Measurements from ENCODE around the gene CUL1. TPM values are rescaled to one million over a fixed set of nuclear protein-coding genes. Genes with fewer than 3 reads are reported as not detected.
A peak's percentile ranks its signal among the peaks of the same experiment; 100 is the strongest.

Gene CUL1
- total RNA-seq, 2 experiments from 2014 or later: 60.6 to 61.2 TPM

GRCh38 chr7:148723846-148724245, 25.1 kb downstream of the CUL1 start:
- peaks cover 82% of the 10 kb centered on the region for H3K4me1 Mint-ChIP-seq (ENCODE audit: low read depth)
- H3K36me3 Mint-ChIP-seq (ENCODE audit: low read depth): peaks cover 8% of the 10 kb centered on the region
- H3K4me3 Mint-ChIP-seq: no peak overlapping the region
- no peaks in the 10 kb centered on the region for H3K27me3 Mint-ChIP-seq
- DNase-seq (no peak), ATAC-seq (no peak)
- no peak overlapping the region for H3K27ac Mint-ChIP-seq
- TF ChIP-seq, protein P1, sequence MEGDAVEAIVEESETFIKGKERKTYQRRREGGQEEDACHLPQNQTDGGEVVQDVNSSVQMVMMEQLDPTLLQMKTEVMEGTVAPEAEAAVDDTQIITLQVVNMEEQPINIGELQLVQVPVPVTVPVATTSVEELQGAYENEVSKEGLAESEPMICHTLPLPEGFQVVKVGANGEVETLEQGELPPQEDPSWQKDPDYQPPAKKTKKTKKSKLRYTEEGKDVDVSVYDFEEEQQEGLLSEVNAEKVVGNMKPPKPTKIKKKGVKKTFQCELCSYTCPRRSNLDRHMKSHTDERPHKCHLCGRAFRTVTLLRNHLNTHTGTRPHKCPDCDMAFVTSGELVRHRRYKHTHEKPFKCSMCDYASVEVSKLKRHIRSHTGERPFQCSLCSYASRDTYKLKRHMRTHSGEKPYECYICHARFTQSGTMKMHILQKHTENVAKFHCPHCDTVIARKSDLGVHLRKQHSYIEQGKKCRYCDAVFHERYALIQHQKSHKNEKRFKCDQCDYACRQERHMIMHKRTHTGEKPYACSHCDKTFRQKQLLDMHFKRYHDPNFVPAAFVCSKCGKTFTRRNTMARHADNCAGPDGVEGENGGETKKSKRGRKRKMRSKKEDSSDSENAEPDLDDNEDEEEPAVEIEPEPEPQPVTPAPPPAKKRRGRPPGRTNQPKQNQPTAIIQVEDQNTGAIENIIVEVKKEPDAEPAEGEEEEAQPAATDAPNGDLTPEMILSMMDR (IDR thresholded peaks at IDR 0.05): no peak
- CTCF ChIA-PET: interaction anchor here (0.7 kb wide), 1 partner anchor 103 kb away, joined by 3 read pairs; no protein-coding TSS in a partner anchor
- intact Hi-C loops (cut with micrococcal nuclease): no loop called here
- POLR2A ChIA-PET: interaction anchor here (1.0 to 1.1 kb wide), 2 partner anchors 23 to 217 kb away, joined by 3 to 4 read pairs; no protein-coding TSS in a partner anchor
- no peaks in the 10 kb centered on the region for H3K9me3 Mint-ChIP-seq

GRCh38 chr7:148726385-148726784, 27.7 kb downstream of the CUL1 start:
- no peak for ATAC-seq
- peaks cover 16% of the 10 kb centered on the region for H3K36me3 Mint-ChIP-seq (ENCODE audit: low read depth)
- H3K4me3 Mint-ChIP-seq: no peak overlapping the region
- intact Hi-C loops (cut with micrococcal nuclease): no loop called here
- no peak for DNase-seq
- POLR2A ChIA-PET: interaction anchor here (0.6 to 2.5 kb wide), 3 partner anchors 27 to 70 kb away, joined by 3 to 9 read pairs (median 4); partner anchors contain the start of gene CUL1
- no peak overlapping the region for H3K27ac Mint-ChIP-seq
- H3K27me3 Mint-ChIP-seq: no peaks in the 10 kb centered on the region
- H3K4me1 Mint-ChIP-seq (ENCODE audit: low read depth): peaks cover 65% of the 10 kb centered on the region
- CTCF ChIA-PET: no interaction called here
- TF ChIP-seq, protein P1 (IDR thresholded peaks at IDR 0.05): no peak
- H3K9me3 Mint-ChIP-seq: no peaks in the 10 kb centered on the region

GRCh38 chr7:148727501-148728278, 29.0 kb downstream of the CUL1 start:
- no peaks in the 10 kb centered on the region for H3K9me3 Mint-ChIP-seq
- peak; percentile 46 for DNase-seq
- TF ChIP-seq, protein P1 (IDR thresholded peaks at IDR 0.05): no peak
- ChIA-PET CTCF (interaction anchor here (0.6 to 1.9 kb wide), 2 partner anchors 24 to 152 kb away, joined by 3 to 7 read pairs; no protein-coding TSS in a partner anchor), POLR2A (interaction anchor here (2.5 kb wide), 1 partner anchor 29 kb away, joined by 9 read pairs; the partner anchor contains the start of gene CUL1)
- intact Hi-C loops (cut with micrococcal nuclease): no loop called here
- no peaks in the 10 kb centered on the region for H3K27me3 Mint-ChIP-seq
- H3K4me3 Mint-ChIP-seq: no peak overlapping the region
- peak overlapping the region; percentile 65 for H3K27ac Mint-ChIP-seq
- H3K36me3 Mint-ChIP-seq (ENCODE audit: low read depth): peaks cover 22% of the 10 kb centered on the region
- peaks cover 53% of the 10 kb centered on the region for H3K4me1 Mint-ChIP-seq (ENCODE audit: low read depth)
- peak; percentile 74 for ATAC-seq

- H3K27ac Mint-ChIP-seq: no peak overlapping the region
- CTCF ChIA-PET: interaction anchor here (0.9 kb wide), 1 partner anchor 11 kb away, joined by 3 read pairs; no protein-coding TSS in a partner anchor
- no peaks in the 10 kb centered on the region for H3K27me3 Mint-ChIP-seq
Measured at GRCh38 chr7:148729984-148730733, 31.5 kb downstream of the CUL1 start.

More at GRCh38 chr7:148729984-148730733, 31.5 kb downstream of the CUL1 start:
- TF ChIP-seq, protein P1 (IDR thresholded peaks at IDR 0.05): no peak
- DNase-seq (no peak), ATAC-seq (no peak)
- no peaks in the 10 kb centered on the region for H3K9me3 Mint-ChIP-seq
- H3K4me1 Mint-ChIP-seq (ENCODE audit: low read depth): peaks cover 43% of the 10 kb centered on the region
- intact Hi-C loops (cut with micrococcal nuclease): no loop called here
- POLR2A ChIA-PET: interaction anchor here (1.1 to 1.3 kb wide), 2 partner anchors 10 to 19 kb away, joined by 3 to 4 read pairs; no protein-coding TSS in a partner anchor
- no peak overlapping the region for H3K4me3 Mint-ChIP-seq
- H3K36me3 Mint-ChIP-seq (ENCODE audit: low read depth): peaks cover 34% of the 10 kb centered on the region
